GM19193 (cell line): ENCODE results near the gene ASAP2.

Experiments used
- POLR2A ChIP-seq: IDR thresholded peaks from 4 replicates; pipeline ENCODE4 v1.6.1; 2011; ENCODE audit not compliant: insufficient read depth, insufficient read length; ENCODE audit errors: extremely low read depth

ASAP2 gene

GRCh38 chr2:9261231-9261883 lies 54.7 kb downstream of the ASAP2 start:
- TF ChIP-seq POLR2A = no peak

DNA sequence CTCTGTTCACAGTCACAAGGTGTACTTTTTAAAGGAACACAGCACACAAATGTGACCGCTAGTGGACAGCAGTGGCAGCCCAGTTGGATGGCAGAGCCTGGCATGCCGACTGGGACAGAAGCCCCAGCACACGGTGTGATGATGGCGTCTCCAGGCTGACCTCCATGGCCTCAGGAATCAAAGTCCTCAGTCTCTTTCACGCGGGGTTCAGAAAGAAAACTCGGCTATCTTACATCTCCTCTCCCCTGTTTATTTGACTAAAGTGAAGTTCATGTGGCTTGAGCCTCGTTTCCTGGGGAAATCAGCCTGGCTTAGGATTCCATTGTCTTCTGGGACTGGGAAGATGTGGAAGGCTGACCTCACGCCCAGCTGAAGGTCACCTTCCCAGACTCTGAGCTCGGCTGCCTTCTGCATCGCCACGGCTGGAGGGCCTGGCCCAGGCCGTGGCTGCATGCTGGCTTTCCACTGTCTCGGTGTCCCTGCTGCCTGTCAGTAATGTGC lies 56.1 kb downstream of the ASAP2 start:
- no peak for TF ChIP-seq POLR2A

GRCh38 chr2:9263428-9263827 lies 56.8 kb downstream of the ASAP2 start:
- TF ChIP-seq POLR2A = no peak

GRCh38 chr2:9264301-9264700 lies 57.7 kb downstream of the ASAP2 start:
- no peak for TF ChIP-seq POLR2A

- no peak for TF ChIP-seq POLR2A
Observed at GRCh38 chr2:9266711-9267110, 60.1 kb downstream of the ASAP2 start.

GRCh38 chr2:9268301-9269080 lies 61.9 kb downstream of the ASAP2 start:
- no peak for TF ChIP-seq POLR2A

DNA sequence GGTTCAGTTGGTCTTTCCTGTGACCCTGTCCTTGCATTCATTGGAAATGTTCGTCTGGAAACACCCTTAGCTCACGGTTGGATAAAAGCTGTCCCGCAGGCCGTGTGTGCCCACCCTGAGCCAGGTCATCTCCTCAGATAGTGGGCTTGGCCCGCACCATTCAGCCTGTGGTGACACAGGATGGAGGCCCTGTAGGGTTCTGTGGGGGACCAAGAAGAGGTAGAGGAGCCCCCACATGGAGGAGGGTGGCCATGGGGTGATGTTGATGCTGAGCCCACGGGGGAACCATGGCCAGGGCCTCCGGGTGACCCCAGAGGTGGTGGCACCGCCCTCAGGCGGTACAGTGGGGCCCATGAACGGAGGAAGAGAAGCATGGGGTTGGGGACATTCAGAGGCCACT lies 62.7 kb downstream of the ASAP2 start:
- no peak for TF ChIP-seq POLR2A

DNA sequence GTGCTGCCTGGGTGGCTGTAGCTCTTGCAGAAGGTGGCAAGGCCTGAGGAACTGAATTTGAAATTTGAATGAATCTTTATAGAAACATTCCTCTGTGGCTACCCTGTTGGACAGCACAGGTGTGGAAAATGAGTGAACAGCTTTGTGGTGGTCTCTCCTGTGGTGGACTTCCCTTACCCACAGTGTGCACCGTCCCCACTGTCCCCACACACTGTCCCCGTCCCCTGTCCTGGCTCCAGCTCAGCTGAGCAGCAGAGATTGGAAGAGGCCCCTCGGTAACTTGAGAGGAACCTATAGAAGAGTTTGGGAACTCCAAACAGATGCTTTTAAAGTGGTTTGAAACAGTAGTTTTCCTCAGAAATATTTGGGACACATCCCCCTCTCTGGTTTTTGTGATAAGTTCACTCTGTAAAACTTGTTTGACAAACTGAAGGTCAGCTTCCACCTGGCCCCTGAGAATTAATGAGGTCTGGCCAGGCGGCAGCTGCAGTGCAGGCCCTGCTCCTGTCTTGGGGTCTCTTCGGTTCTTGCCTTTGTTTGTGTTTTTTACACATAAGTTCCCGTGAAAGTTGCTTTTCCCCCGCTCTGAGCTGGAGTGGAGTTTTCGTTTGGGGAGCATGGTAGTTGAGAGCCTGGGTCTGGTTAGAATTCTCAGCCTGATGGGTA lies 63.2 kb downstream of the ASAP2 start:
- no peak for TF ChIP-seq POLR2A

DNA sequence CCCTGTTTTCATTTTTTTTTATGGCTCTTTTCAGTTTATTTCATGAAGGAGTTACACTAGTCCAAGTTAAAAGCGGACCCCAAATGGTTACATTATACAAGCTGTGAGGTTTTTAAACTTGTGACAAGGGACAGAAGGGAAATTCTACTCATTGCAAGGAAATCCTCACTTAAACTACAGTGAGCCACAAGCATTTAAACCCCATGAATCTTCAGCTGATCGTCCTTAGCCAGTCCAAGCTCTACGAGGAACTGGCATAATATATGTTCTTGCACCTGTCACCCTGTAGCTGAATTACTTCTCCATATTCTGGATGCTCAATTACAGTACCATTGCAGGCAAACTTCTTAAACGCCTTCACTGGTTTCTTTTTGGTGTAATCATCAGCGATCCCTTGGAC lies 64.5 kb downstream of the ASAP2 start:
- no peak for TF ChIP-seq POLR2A

- TF ChIP-seq POLR2A = no peak
Observed at GRCh38 chr2:9271691-9272090, 65.1 kb downstream of the ASAP2 start.

- TF ChIP-seq POLR2A = no peak
Observed at GRCh38 chr2:9273486-9274130, 67.0 kb downstream of the ASAP2 start.

GRCh38 chr2:9274701-9275343 lies 68.2 kb downstream of the ASAP2 start:
- no peak for TF ChIP-seq POLR2A

- TF ChIP-seq POLR2A = no peak
Observed at GRCh38 chr2:9275399-9275798, 68.8 kb downstream of the ASAP2 start.

DNA sequence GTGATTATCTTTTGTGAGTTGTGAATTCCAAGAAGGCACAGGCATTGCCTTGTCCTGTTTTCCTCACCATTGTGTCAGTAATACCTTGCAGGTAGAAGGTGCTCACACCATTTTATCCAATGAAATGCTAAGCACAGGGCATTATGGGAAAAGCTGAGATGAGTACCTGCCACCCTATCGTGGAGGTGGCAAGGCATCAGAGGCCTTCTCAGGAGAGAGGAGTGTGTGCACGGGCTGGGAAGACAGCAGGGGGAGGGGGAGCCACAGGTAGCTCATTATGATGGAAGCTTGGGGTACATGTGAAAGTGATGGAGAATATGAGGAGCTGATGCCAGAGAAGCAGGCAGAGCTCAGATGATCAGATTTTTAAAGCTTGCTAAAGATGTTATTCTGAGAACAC lies 69.5 kb downstream of the ASAP2 start:
- TF ChIP-seq POLR2A = no peak
